HepG2 (cell line): ENCODE data around the gene SERPINA9. TPM values are rescaled to one million over a fixed set of nuclear protein-coding genes. Genes with fewer than 3 reads are reported as not detected.
A peak's percentile ranks its signal among the peaks of the same experiment; 100 is the strongest.

Source experiments
- HHEX ChIP-seq: IDR thresholded peaks from 2 replicates; pipeline ENCODE4 v1.6.1; 2016; ENCODE audit warnings: control low read depth
- KLF11 ChIP-seq: IDR thresholded peaks from 2 replicates; pipeline ENCODE4 v1.6.1; 2016; ENCODE audit warnings: missing compliant biosample characterization
- KLF16 ChIP-seq, 2 experiments: sonication (generic) in 1 of 2; formaldehyde crosslinking in 1 of 2; IDR thresholded peaks; 2 replicates each; pipeline versions ENCODE4 v1.6.1 to v1.8.0; 2016 to 2023; ENCODE audit warnings: missing genetic modification reagents in 2 of 2, missing compliant biosample characterization in 1 of 2
- NBN ChIP-seq: fragments of 450-650 bp; conservative IDR thresholded peaks from 2 replicates; pipeline ENCODE4 v1.6.1; 2017
- NR2F2 ChIP-seq: IDR thresholded peaks from 2 replicates; pipeline ENCODE4 v1.6.1; 2012; ENCODE audit warnings: low read depth, inconsistent platforms, borderline replicate concordance
- PLRG1 ChIP-seq: fragments of 450-650 bp; conservative IDR thresholded peaks from 2 replicates; pipeline ENCODE4 v1.6.1; 2016
- RBM22 ChIP-seq: fragments of 200-400 bp; formaldehyde crosslinking; optimal IDR thresholded peaks from 2 replicates; pipeline ENCODE3; 2017; ENCODE audit warnings: mild to moderate bottlenecking, low read length, moderate library complexity
- RFXANK ChIP-seq: IDR thresholded peaks from 2 replicates; pipeline ENCODE4 v1.6.1; 2016
- RFXAP ChIP-seq: sonication (generic); formaldehyde crosslinking; IDR thresholded peaks from 2 replicates; pipeline ENCODE4 v1.4.0; 2020; ENCODE audit warnings: missing genetic modification reagents, borderline replicate concordance
- RXRA ChIP-seq: sonication (generic); formaldehyde crosslinking; IDR thresholded peaks from 2 replicates; pipeline ENCODE4 v1.5.1; 2020; ENCODE audit warnings: missing genetic modification reagents
- SOX6 ChIP-seq, 2 experiments: fragments of 450-650 bp in 1 of 2; sonication (generic) in 1 of 2; formaldehyde crosslinking in 1 of 2; IDR thresholded peaks; 2 replicates each; pipeline versions ENCODE4 v1.4.0 to v1.6.1; 2017 to 2020; ENCODE audit warnings: antibody characterized with exemption in 1 of 2, mild to moderate bottlenecking in 1 of 2, missing genetic modification reagents in 1 of 2
- TGIF2 ChIP-seq: IDR thresholded peaks from 2 replicates; pipeline ENCODE4 v1.6.1; 2016; ENCODE audit warnings: control low read depth, missing compliant biosample characterization
- THAP11 ChIP-seq: IDR thresholded peaks from 2 replicates; pipeline ENCODE4 v1.6.1; 2016; ENCODE audit warnings: missing biosample characterization, missing genetic modification reagents
- TP53 ChIP-seq: sonication (generic); formaldehyde crosslinking; conservative IDR thresholded peaks from 2 replicates; pipeline ENCODE4 v1.4.0; 2020; ENCODE audit warnings: missing genetic modification reagents
- XBP1 ChIP-seq: sonication (generic); formaldehyde crosslinking; IDR thresholded peaks from 2 replicates; pipeline ENCODE4 v1.5.0; 2020; ENCODE audit warnings: missing genetic modification reagents
- ZBTB20 ChIP-seq: sonication (generic); formaldehyde crosslinking; IDR thresholded peaks from 2 replicates; pipeline ENCODE4 v1.8.1; 2023; ENCODE audit warnings: missing genetic modification reagents, low read depth, mild to moderate bottlenecking, borderline replicate concordance
- ZBTB37 ChIP-seq: sonication (generic); formaldehyde crosslinking; IDR thresholded peaks from 2 replicates; pipeline ENCODE4 v1.4.0; 2020; ENCODE audit warnings: mild to moderate bottlenecking, missing genetic modification reagents
- ZFAT ChIP-seq: sonication (generic); formaldehyde crosslinking; conservative IDR thresholded peaks from 2 replicates; pipeline ENCODE4 v1.8.1; 2023; ENCODE audit warnings: missing genetic modification reagents, inconsistent platforms
- ZNF263 ChIP-seq: sonication (generic); formaldehyde crosslinking; IDR thresholded peaks from 2 replicates; pipeline ENCODE4 v1.4.0; 2020; ENCODE audit warnings: missing genetic modification reagents
- ZNF343 ChIP-seq: sonication (generic); formaldehyde crosslinking; IDR thresholded peaks from 2 replicates; pipeline ENCODE4 v1.4.0; 2020; ENCODE audit warnings: mild to moderate bottlenecking, missing genetic modification reagents
- ZNF614 ChIP-seq: IDR thresholded peaks from 2 replicates; pipeline ENCODE4 v1.6.1; 2018; ENCODE audit warnings: missing biosample characterization, missing genetic modification reagents, inconsistent platforms, borderline replicate concordance
- ZNF776 ChIP-seq: sonication (generic); formaldehyde crosslinking; IDR thresholded peaks from 2 replicates; pipeline ENCODE4 v1.4.0; 2020; ENCODE audit warnings: mild to moderate bottlenecking, missing genetic modification reagents
- ZSCAN21 ChIP-seq: sonication (generic); formaldehyde crosslinking; IDR thresholded peaks from 2 replicates; pipeline ENCODE4 v1.8.0; 2022; ENCODE audit warnings: mild to moderate bottlenecking, missing genetic modification reagents, moderate library complexity, borderline replicate concordance
- ZSCAN5A ChIP-seq: sonication (generic); formaldehyde crosslinking; IDR thresholded peaks from 2 replicates; pipeline ENCODE4 v1.8.0; 2022; ENCODE audit warnings: mild to moderate bottlenecking, missing genetic modification reagents, borderline replicate concordance
- polyA plus RNA-seq, 8 experiments: library from polyadenylated mRNA; depleted of rRNA in 3 of 8; stranded (reverse) in 7 of 8; unstranded in 1 of 8; fragments of >200 nt; fragmentation: Illumina TruSeq in 4 of 8; extraction: Trizol in 4 of 8; gene quantifications; 2 replicates each; pipeline versions ENCODE4 v1.2.1 to v1.2.3, GENCODE V29; 2011 to 2016; ENCODE audit warnings: low read depth in 4 of 8, missing spikeins in 1 of 8, mixed read lengths in 1 of 8; ENCODE audit not compliant: insufficient read depth in 1 of 8
- total RNA-seq, 5 experiments: library from RNA; depleted of rRNA; stranded (reverse); fragments of >200 nt; fragmentation: Illumina TruSeq; extraction: Trizol; gene quantifications; 2 replicates each; pipeline ENCODE4 v1.2.3, GENCODE V29; 2016; ENCODE audit warnings: low read depth in 1 of 5
- TF ChIP-seq, protein P1 (sequence below): IDR thresholded peaks from 2 replicates; pipeline ENCODE4 v1.6.1; 2016; ENCODE audit warnings: low read depth, borderline replicate concordance
- TF ChIP-seq, protein P2 (sequence below): sonication (generic); formaldehyde crosslinking; IDR thresholded peaks from 2 replicates; pipeline ENCODE4; 2020; ENCODE audit warnings: missing genetic modification reagents, mild to moderate bottlenecking, borderline replicate concordance

SERPINA9 gene
- total and polyA plus RNA-seq, 2 of the 13 experiments (the other 11 are each of a cell fraction or from before 2014, with no cell fraction given) = 0.21 TPM; not detected in 1

DNA sequence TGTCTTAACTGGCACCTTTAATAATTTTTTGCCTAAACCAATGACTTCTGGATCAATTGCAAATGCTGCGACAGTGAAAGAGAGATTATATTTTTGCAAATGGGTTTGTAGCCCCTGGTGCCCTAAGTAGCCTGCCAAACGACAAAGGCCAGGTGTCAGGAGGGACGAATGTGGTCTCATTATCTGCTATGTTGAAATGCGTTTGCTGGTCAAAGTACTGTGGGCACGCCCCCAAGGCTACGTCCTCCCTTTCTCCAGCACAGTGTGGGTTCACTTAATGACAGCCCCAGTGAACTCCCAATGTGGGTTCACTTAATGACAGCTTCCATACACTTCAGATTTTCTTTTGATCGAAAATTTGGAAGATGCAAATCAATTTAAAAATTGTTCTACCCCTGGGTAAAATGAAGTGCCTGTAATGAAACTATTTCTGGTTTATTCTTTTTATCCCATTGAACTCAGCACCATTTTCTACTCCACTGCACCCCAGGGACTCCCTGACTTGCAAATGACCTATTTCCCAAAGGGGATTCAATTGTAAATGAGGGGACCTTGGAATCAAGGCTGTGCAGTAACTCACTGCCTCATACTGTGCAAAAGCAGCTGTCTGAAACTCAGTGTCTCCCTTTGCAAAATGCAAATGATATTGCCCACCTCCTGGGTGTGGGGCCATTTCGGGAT, 24.8 kb downstream of the SERPINA9 start (continued):
- TF ChIP-seq RFXAP (no peak), SOX6 (IDR thresholded peaks at IDR 0.05) (no peak), SOX6 (CRISPR knock-in tag; IDR thresholded peaks at IDR 0.05) (peak; percentile 89), XBP1 (CRISPR knock-in tag) (no peak), ZNF776 (no peak), ZNF343 (no peak), KLF16 (CRISPR knock-in tag; IDR thresholded peaks at IDR 0.05) (0 out of 4 replicates have a peak, but pooled peaks of 1 of the 2 experiments have one; percentile 31), ZNF614 (CRISPR knock-in tag) (no peak), THAP11 (peak; percentile 44; the same call in 1 of the 2 replicates), ZNF263 (CRISPR knock-in tag) (peak; percentile 89), ZSCAN21 (CRISPR knock-in tag) (0 out of 2 replicates have a peak, but pooled peaks have one; percentile 45), RBM22 (no peak), ZFAT (CRISPR knock-in tag) (no peak), ZSCAN5A (CRISPR knock-in tag) (no peak), ZBTB20 (no peak), RXRA (CRISPR knock-in tag) (peak; percentile 55; the same call in 1 of the 2 replicates), HHEX (CRISPR knock-in tag) (no peak), TGIF2 (CRISPR knock-in tag) (peak; percentile 86; the same call in 1 of the 2 replicates), PLRG1 (no peak), NBN (no peak), NR2F2 (peak; percentile 71; the same call in 1 of the 2 replicates), ZBTB37 (CRISPR knock-in tag) (no peak), KLF11 (0 out of 2 replicates have a peak, but pooled peaks have one; percentile 48), TP53 (CRISPR knock-in tag) (no peak), RFXANK (CRISPR knock-in tag) (no peak)
- TF ChIP-seq, protein P1, sequence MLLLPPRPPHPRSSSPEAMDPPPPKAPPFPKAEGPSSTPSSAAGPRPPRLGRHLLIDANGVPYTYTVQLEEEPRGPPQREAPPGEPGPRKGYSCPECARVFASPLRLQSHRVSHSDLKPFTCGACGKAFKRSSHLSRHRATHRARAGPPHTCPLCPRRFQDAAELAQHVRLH (CRISPR knock-in tag) = 0 out of 2 replicates have a peak, but pooled peaks have one; percentile 67
- TF ChIP-seq, protein P2, sequence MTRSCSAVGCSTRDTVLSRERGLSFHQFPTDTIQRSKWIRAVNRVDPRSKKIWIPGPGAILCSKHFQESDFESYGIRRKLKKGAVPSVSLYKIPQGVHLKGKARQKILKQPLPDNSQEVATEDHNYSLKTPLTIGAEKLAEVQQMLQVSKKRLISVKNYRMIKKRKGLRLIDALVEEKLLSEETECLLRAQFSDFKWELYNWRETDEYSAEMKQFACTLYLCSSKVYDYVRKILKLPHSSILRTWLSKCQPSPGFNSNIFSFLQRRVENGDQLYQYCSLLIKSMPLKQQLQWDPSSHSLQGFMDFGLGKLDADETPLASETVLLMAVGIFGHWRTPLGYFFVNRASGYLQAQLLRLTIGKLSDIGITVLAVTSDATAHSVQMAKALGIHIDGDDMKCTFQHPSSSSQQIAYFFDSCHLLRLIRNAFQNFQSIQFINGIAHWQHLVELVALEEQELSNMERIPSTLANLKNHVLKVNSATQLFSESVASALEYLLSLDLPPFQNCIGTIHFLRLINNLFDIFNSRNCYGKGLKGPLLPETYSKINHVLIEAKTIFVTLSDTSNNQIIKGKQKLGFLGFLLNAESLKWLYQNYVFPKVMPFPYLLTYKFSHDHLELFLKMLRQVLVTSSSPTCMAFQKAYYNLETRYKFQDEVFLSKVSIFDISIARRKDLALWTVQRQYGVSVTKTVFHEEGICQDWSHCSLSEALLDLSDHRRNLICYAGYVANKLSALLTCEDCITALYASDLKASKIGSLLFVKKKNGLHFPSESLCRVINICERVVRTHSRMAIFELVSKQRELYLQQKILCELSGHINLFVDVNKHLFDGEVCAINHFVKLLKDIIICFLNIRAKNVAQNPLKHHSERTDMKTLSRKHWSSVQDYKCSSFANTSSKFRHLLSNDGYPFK (CRISPR knock-in tag) = no peak
